ENCODE data around the gene ZNF331.

GRCh38 chr19:53626486-53626885 lies 88.5 kb downstream of the ZNF331 start:
- TF ChIP-seq CTCF (IDR thresholded peaks at IDR 0.05) (no peak), POLR2A (IDR thresholded peaks at IDR 0.05) (no peak)
